ENCODE measurements around the gene TYRP1.
"Not testable (repeated sequence)": the region's sequence is repeated elsewhere in the genome, so short reads cannot be mapped to it uniquely, and the experiment has no call there.

Gene TYRP1

GRCh38 chr9:12693141-12693540 is at the start of gene TYRP1:
TYRP1 (plus strand) TSS chr9:12693385; CDS start chr9:12693997, 612 bp downstream.
- DNase-seq (ENCODE audit: low read depth) = no peak

- no peak for DNase-seq (ENCODE audit: low read depth)
Measured at GRCh38 chr9:12643686-12644085, 49.5 kb upstream of the TYRP1 start.

DNA sequence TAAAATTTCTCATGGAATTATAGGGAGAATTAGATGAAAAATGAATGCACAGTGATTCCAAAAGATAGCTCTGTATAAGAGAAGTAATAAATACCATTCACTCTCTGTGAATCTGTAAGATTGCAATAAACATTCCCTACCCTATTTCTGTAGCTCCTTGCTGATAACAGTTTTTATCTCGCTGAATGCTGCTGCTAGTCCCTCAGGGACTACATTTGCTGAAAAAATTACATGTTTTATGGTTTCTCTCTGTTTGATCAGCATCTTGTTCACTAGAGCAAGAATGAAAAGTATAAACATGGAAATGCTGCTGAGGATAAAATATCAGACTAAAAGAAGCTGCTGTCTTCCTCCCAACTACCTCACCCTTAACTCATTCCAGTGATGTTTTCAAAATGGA is 44.3 kb upstream of the TYRP1 start:
- DNase-seq (ENCODE audit: low read depth) = no peak

DNA sequence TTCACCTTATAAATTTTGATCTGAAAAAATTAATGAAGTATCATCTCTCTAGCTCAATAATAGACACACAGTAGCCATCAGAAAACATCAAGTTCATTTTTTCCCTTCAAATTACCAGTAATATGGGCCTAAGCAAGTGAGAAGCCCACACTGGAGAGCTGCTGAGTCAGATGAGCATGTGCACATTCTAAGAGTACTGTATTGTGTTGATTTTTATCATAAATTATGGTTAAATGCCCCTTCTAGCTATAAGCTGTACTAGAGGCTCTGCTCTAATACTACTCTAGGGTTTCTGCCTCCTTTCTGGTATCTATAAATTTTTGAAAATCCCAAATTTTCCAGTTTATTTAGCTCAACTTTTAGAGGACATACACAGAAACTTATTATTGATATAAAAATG is 42.1 kb upstream of the TYRP1 start:
- no peak for DNase-seq (ENCODE audit: low read depth)

DNA sequence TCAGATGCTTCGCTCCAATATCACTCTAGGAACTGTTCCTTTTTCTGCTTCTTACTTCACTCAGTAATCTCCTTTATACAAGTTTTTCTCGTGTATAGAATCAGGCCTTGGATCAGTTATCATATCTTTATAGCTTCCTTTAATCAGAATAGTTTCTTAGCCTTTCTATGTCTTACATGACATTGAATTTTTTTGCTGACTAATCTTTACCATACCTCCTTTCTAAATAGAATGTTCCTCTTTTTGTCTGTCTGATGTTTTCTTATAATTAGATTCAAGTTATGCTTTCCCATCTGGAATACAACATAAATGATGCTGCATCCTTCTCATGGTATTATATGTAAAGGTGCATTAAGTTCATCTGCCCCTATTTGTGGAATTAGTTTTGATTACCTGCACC is 40.2 kb upstream of the TYRP1 start:
- DNase-seq (ENCODE audit: low read depth) = no peak

GRCh38 chr9:12656803-12657202 is 36.4 kb upstream of the TYRP1 start:
- DNase-seq (ENCODE audit: low read depth) = no peak

DNA sequence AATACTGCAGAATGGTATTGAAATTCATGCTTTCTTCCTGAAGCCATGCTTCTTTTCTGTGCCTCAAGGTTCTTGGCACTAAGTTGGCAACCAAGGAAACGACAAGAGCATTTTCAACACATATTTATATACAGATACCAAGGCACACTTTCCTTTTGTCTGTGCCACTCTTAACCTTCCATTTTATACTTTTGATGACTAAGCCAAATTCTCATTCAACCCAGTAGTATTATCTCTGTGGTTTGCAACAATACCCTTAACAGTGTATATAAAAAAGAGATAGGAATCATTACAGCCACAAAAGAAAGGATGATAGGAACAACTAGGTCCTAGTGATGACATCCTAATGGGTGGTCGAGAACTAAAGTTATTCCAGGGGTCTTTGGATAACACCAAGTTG is 36.0 kb upstream of the TYRP1 start:
- DNase-seq (ENCODE audit: low read depth) = no peak

GRCh38 chr9:12657998-12658397 is 35.2 kb upstream of the TYRP1 start:
- no peak for DNase-seq (ENCODE audit: low read depth)

DNA sequence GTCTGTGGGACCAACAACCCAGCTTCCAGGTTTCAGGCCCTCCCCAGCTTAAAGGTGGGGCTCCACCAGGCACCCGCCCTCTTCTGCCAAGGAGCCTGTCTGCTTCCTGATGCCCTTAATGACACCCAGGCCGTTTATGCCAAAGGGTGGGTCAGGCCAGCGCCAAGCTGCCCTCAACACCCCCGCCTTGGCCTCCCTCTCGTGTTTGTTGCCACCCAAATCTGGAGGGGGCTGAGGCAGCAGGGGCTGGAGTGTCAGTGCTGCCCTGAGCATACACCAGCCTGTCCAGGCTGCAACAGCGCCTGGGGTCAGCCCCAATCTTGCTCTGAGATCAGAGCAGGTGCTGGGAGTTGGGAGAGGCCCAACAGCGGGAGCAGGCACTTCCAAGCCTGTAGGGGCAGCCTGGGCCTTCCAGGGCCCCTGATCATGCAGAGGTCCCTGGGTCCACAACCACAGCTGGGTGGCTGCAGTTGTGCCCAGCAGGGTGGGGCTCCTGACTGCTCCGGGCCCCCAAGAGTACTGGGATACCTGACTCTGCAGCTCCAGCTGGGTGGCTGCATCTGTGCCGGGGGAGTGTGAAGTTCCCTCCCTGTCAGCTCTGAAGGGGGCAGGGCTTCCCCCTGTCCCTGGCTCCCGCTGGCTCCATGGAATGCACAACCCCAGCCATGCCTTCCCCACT is 34.5 kb upstream of the TYRP1 start:
- DNase-seq (ENCODE audit: low read depth) = no peak

DNA sequence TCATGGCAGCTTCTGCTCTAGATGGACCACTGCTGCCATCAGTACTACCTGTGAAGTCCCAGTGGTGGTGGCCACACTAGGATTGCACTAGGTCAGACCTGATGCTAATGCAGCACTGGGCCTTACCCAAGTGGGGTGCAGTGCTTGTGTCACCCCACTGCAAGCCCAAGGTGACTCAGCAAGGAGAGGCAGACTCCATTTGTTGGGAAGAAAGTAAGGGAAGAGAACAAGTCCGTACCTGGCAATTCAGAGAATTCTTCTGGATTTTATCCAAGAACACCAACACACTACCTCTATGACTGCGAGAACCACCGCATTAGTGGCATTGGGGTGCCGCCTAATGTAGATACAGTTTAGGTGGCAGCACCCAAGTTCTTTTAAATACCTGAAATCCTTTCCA is 34.0 kb upstream of the TYRP1 start:
- DNase-seq (ENCODE audit: low read depth) = no peak

GRCh38 chr9:12666813-12667212 is 26.4 kb upstream of the TYRP1 start:
- no peak for DNase-seq (ENCODE audit: low read depth)

DNA sequence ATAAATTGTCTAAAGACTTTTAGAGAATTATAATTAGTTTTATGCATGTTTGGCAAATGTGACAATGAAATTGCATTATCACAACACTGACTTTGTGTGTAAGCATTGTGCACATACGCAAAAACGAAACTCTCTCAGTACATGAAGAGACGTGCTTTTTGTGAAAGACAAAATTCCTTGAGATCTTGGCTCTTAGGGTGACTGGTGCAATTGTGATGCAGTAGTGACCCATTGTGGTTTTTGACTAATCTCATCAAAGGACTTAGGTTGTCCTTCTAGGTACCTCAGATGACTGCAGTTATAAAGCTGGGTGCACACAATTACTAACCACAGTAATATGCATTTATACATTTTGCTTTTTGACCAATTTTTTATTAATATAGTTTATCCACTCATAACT is 25.3 kb upstream of the TYRP1 start:
- no peak for DNase-seq (ENCODE audit: low read depth)

- DNase-seq (ENCODE audit: low read depth) = no peak
Measured at GRCh38 chr9:12670006-12670405, 23.2 kb upstream of the TYRP1 start.

GRCh38 chr9:12674961-12675360 is 18.2 kb upstream of the TYRP1 start:
- DNase-seq (ENCODE audit: low read depth) = no peak

GRCh38 chr9:12677462-12678126 is 15.6 kb upstream of the TYRP1 start:
- not testable (repeated sequence) for DNase-seq (ENCODE audit: low read depth)

DNA sequence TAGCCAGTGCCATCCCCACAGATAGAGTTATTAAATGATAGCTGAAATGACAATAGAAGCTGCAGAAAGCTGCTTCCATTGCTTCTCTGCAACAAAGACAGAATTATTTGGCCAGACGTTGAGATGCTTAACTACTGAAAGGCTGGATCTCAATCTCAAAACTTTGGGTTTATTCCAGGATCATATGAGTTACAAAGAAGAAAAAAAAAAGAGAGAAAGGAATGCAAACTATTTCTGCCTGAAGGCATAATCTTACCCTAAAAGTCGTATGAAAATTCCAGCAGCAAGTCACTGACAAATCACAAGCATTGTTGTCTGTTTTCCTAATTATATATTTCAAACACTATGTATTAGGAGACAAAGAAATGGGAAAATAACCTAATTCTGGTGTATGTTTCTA is 12.8 kb upstream of the TYRP1 start:
- DNase-seq (ENCODE audit: low read depth) = peak; percentile 83

DNA sequence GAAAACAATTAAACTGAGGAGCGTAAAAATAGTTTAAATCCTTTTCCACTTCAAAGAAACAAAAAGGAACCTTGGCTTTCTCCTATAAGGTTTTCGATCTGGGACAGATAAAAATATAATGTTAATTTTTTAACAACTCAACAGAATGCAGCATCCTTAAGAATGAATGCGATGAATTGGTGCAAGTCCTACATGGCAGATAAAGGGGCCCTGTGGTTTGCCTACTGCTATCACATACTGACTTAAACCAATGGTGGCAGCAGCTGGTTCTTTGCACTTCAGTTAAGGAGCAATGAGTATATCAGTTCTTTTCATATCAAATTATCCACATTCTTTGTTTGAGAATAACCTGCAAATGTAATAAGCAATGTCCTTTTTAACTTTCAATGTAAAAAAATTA is 12.4 kb upstream of the TYRP1 start:
- peak; percentile 1 for DNase-seq (ENCODE audit: low read depth)

GRCh38 chr9:12681620-12682019 is 11.6 kb upstream of the TYRP1 start:
- DNase-seq (ENCODE audit: low read depth) = peak; percentile 71

- DNase-seq (ENCODE audit: low read depth) = peak; percentile 36
Measured at GRCh38 chr9:12684974-12685373, 8.2 kb upstream of the TYRP1 start.

- no peak for DNase-seq (ENCODE audit: low read depth)
Measured at GRCh38 chr9:12689233-12689632, 4.0 kb upstream of the TYRP1 start.

- DNase-seq (ENCODE audit: low read depth) = no peak
Measured at GRCh38 chr9:12694013-12694412, 828 bp downstream of the TYRP1 start.

- DNase-seq (ENCODE audit: low read depth) = peak; percentile 14
Measured at GRCh38 chr9:12695474-12695873, 2.3 kb downstream of the TYRP1 start.

DNA sequence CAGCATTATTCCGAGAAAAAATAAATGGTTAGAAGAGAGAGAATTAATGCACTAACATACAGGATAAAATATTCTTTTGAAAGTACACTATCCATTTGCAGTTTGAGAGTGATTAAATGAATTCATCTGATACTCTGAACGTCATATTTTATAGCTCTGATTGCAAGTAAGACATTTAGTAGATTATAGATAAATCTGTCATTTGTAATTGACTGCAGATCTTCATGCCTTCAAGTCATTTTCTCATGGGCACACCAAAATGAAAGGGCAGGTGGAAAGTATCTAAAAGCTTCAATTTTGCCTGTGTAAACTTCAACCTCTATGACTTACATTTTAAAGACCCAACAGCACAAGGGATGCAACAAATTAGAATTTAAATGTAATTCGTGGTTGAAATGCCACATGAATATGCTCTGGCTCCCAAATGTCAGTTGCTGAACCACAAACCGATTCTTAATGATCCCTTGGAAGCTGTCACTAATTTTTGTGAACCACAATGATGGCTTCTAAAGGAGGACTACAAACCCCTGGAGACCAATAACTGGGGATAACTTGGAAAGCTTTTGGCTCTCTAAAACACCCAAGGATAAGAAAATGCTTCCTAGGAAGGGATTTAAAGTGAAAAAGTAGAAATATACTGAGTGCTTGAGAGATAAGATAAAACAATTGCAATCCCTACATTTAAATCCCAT is 3.9 kb downstream of the TYRP1 start:
- peak; percentile 4 for DNase-seq (ENCODE audit: low read depth)
